HepG2 (cell line): ENCODE measurements around the gene SLC39A2. TPM values are rescaled to one million over a fixed set of nuclear protein-coding genes. Genes with fewer than 3 reads are reported as not detected.

Experiments used
- AHDC1 ChIP-seq: sonication (generic); formaldehyde crosslinking; IDR thresholded peaks from 2 replicates; pipeline ENCODE4 v1.5.1; 2020; ENCODE audit warnings: mild to moderate bottlenecking, missing genetic modification reagents, borderline replicate concordance
- CREM ChIP-seq, 2 experiments: sonication (generic) in 1 of 2; formaldehyde crosslinking in 1 of 2; IDR thresholded peaks; 2 replicates each; pipeline versions ENCODE4 v1.4.0 to v1.6.1; 2016 to 2020; ENCODE audit warnings: antibody characterized with exemption in 1 of 2, mild to moderate bottlenecking in 1 of 2, missing genetic modification reagents in 1 of 2
- FIP1L1 ChIP-seq: fragments of 200-400 bp; formaldehyde crosslinking; IDR thresholded peaks from 2 replicates; pipeline ENCODE4 v1.6.1; 2018; ENCODE audit warnings: low read depth, mild to moderate bottlenecking, low read length, moderate library complexity, borderline replicate concordance; ENCODE audit not compliant: insufficient read depth
- FOXA3 ChIP-seq: IDR thresholded peaks from 2 replicates; pipeline ENCODE4 v1.6.1; 2016; ENCODE audit warnings: missing genetic modification reagents, missing compliant biosample characterization
- KLF6 ChIP-seq: IDR thresholded peaks from 2 replicates; pipeline ENCODE4 v1.8.0; 2016; ENCODE audit warnings: missing biosample characterization, missing genetic modification reagents
- MED1 ChIP-seq: sonication (generic); formaldehyde crosslinking; IDR thresholded peaks from 2 replicates; pipeline ENCODE4 v1.4.0; 2020; ENCODE audit warnings: missing genetic modification reagents
- MXD1 ChIP-seq: sonication (generic); formaldehyde crosslinking; IDR thresholded peaks from 2 replicates; pipeline ENCODE4 v1.4.0; 2020; ENCODE audit warnings: mild to moderate bottlenecking, missing genetic modification reagents
- MYPOP ChIP-seq: sonication (generic); formaldehyde crosslinking; IDR thresholded peaks from 2 replicates; pipeline ENCODE4 v1.8.1; 2023; ENCODE audit warnings: mild to moderate bottlenecking, moderate library complexity, missing genetic modification reagents
- NR2C2 ChIP-seq: sonication (generic); formaldehyde crosslinking; IDR thresholded peaks from 2 replicates; pipeline ENCODE4 v1.4.0; 2020; ENCODE audit warnings: missing genetic modification reagents, mild to moderate bottlenecking, moderate library complexity, borderline replicate concordance
- NR2F6 ChIP-seq, 2 experiments: IDR thresholded peaks; 2 replicates each; pipeline ENCODE4 v1.6.1; 2016; ENCODE audit warnings: antibody characterized with exemption in 1 of 2, mild to moderate bottlenecking in 1 of 2
- PAWR ChIP-seq: sonication (generic); formaldehyde crosslinking; IDR thresholded peaks from 2 replicates; pipeline ENCODE4 v1.4.0; 2020; ENCODE audit warnings: missing genetic modification reagents, mild to moderate bottlenecking, borderline replicate concordance
- ZGPAT ChIP-seq: IDR thresholded peaks from 2 replicates; pipeline ENCODE4 v1.6.1; 2016; ENCODE audit warnings: mild to moderate bottlenecking
- ZNF3 ChIP-seq: IDR thresholded peaks from 2 replicates; pipeline ENCODE4 v1.7.0; 2017; ENCODE audit warnings: inconsistent platforms
- ZNF350 ChIP-seq: sonication (generic); formaldehyde crosslinking; IDR thresholded peaks from 2 replicates; pipeline ENCODE4 v1.4.0; 2020; ENCODE audit warnings: mild to moderate bottlenecking, low read depth, missing genetic modification reagents, borderline replicate concordance
- ZNF382 ChIP-seq: sonication (generic); formaldehyde crosslinking; IDR thresholded peaks from 2 replicates; pipeline ENCODE4 v1.5.0; 2020; ENCODE audit warnings: missing genetic modification reagents, mild to moderate bottlenecking, borderline replicate concordance
- ZNF770 ChIP-seq: sonication (generic); formaldehyde crosslinking; IDR thresholded peaks from 2 replicates; pipeline ENCODE4 v1.5.0; 2020; ENCODE audit warnings: mild to moderate bottlenecking, missing genetic modification reagents
- ZSCAN9 ChIP-seq: IDR thresholded peaks from 2 replicates; pipeline ENCODE4 v1.6.1; 2016; ENCODE audit warnings: borderline replicate concordance
- polyA plus RNA-seq, 8 experiments: library from polyadenylated mRNA; depleted of rRNA in 3 of 8; stranded (reverse) in 7 of 8; unstranded in 1 of 8; fragments of >200 nt; fragmentation: Illumina TruSeq in 4 of 8; extraction: Trizol in 4 of 8; gene quantifications; 2 replicates each; pipeline versions ENCODE4 v1.2.1 to v1.2.3, GENCODE V29; 2011 to 2016; ENCODE audit warnings: low read depth in 4 of 8, missing spikeins in 1 of 8, mixed read lengths in 1 of 8; ENCODE audit not compliant: insufficient read depth in 1 of 8
- total RNA-seq, 5 experiments: library from RNA; depleted of rRNA; stranded (reverse); fragments of >200 nt; fragmentation: Illumina TruSeq; extraction: Trizol; gene quantifications; 2 replicates each; pipeline ENCODE4 v1.2.3, GENCODE V29; 2016; ENCODE audit warnings: low read depth in 1 of 5

The SLC39A2 gene
- total and polyA plus RNA-seq, 2 of the 13 experiments (the other 11 are each of a cell fraction or from before 2014, with no cell fraction given): 0.08 to 0.11 TPM

- no peak for TF ChIP-seq PAWR
- TF ChIP-seq MED1 (CRISPR knock-in tag): peak; percentile 35; the same call in 1 of the 2 replicates
- TF ChIP-seq MYPOP (CRISPR knock-in tag): no peak
- TF ChIP-seq NR2F6 (IDR thresholded peaks at IDR 0.05): no peak; the same call in 1 of the 2 replicates
- TF ChIP-seq NR2F6 (CRISPR knock-in tag; IDR thresholded peaks at IDR 0.05): 0 out of 2 replicates have a peak, but pooled peaks have one; percentile 31
- no peak for TF ChIP-seq CREM (IDR thresholded peaks at IDR 0.05)
- no peak for TF ChIP-seq CREM (CRISPR knock-in tag; IDR thresholded peaks at IDR 0.05)
- no peak; the same call in 1 of the 2 replicates for TF ChIP-seq NR2C2 (CRISPR knock-in tag)
- TF ChIP-seq ZNF770 (CRISPR knock-in tag): peak; percentile 87
- TF ChIP-seq ZNF350 (CRISPR knock-in tag): no peak
- TF ChIP-seq ZNF3 (CRISPR knock-in tag): no peak
- no peak for TF ChIP-seq ZNF382 (CRISPR knock-in tag)
- peak; percentile 44; the same call in 1 of the 2 replicates for TF ChIP-seq MXD1
- TF ChIP-seq FIP1L1: no peak
- TF ChIP-seq ZGPAT (CRISPR knock-in tag): peak; percentile 54
- TF ChIP-seq ZSCAN9 (CRISPR knock-in tag): peak; percentile 16; the same call in 1 of the 2 replicates
- TF ChIP-seq AHDC1 (CRISPR knock-in tag): no peak
- 0 out of 2 replicates have a peak, but pooled peaks have one; percentile 43 for TF ChIP-seq KLF6 (CRISPR knock-in tag)
- peak; percentile 26; the same call in 1 of the 2 replicates for TF ChIP-seq FOXA3 (CRISPR knock-in tag)
These were observed 40.7 kb downstream of the SLC39A2 start (continued) for GRCh38 chr14:21039585-21040369.
